22Rv1 (cell line): ENCODE results near the gene CHD9NB.

ENCODE experiments used
- ZFX ChIP-seq: fragments of 450-650 bp; IDR thresholded peaks from 2 replicates; pipeline ENCODE4 v1.6.1; 2017; ENCODE audit warnings: antibody characterized with exemption, borderline replicate concordance
- TF ChIP-seq, protein P1 (sequence below): fragments of 450-650 bp; IDR thresholded peaks from 2 replicates; pipeline ENCODE4 v1.5.1; 2017; ENCODE audit warnings: mild to moderate bottlenecking

DNA sequence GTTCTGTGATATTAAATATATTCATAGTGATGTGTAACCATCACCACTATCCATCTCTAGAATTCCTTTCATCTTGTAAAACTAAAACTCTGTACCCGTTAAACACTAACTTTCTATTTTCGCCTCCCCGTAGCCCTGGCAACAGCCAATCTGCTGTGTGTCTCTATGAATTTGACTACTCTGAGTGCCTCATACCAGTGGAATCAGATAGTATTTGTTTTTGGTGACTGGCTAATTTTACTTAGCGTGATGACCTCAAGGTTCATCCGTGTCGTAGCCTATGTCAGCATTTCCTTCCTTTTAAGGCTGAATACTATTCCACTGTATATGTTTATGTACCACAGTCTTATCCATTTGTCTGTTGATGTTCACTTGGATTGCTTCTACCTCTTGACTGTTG is 20.3 kb upstream of the CHD9NB start:
- TF ChIP-seq, protein P1, sequence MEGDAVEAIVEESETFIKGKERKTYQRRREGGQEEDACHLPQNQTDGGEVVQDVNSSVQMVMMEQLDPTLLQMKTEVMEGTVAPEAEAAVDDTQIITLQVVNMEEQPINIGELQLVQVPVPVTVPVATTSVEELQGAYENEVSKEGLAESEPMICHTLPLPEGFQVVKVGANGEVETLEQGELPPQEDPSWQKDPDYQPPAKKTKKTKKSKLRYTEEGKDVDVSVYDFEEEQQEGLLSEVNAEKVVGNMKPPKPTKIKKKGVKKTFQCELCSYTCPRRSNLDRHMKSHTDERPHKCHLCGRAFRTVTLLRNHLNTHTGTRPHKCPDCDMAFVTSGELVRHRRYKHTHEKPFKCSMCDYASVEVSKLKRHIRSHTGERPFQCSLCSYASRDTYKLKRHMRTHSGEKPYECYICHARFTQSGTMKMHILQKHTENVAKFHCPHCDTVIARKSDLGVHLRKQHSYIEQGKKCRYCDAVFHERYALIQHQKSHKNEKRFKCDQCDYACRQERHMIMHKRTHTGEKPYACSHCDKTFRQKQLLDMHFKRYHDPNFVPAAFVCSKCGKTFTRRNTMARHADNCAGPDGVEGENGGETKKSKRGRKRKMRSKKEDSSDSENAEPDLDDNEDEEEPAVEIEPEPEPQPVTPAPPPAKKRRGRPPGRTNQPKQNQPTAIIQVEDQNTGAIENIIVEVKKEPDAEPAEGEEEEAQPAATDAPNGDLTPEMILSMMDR, result no peak
- TF ChIP-seq ZFX, result no peak
